Gastrocnemius medialis (tissue), 4 donors: ENCODE data around the gene USP2.

ENCODE experiments used
- POLR2A ChIP-seq, 2 donors: fragments of 450-650 bp; IDR thresholded peaks; one replicate each; pipeline ENCODE4 v1.6.1; 2017; ENCODE audit warnings: antibody characterized with exemption in 2 of 2, mild to moderate bottlenecking in 2 of 2, moderate library complexity in 2 of 2
- TF ChIP-seq, protein P1 (sequence below), 5 experiments: fragments of 450-650 bp in 3 of 5; fragments of 200-600 bp in 2 of 5; sonication (generic) in 2 of 5; IDR thresholded peaks in 4 of 5; conservative IDR thresholded peaks in 1 of 5; 1 replicate in 4 of 5; 2 replicates in 1 of 5; pipeline ENCODE4 v1.5.1; 2016 to 2019; ENCODE audit warnings: antibody characterized with exemption in 5 of 5, mild to moderate bottlenecking in 3 of 5, moderate library complexity in 3 of 5

DNA sequence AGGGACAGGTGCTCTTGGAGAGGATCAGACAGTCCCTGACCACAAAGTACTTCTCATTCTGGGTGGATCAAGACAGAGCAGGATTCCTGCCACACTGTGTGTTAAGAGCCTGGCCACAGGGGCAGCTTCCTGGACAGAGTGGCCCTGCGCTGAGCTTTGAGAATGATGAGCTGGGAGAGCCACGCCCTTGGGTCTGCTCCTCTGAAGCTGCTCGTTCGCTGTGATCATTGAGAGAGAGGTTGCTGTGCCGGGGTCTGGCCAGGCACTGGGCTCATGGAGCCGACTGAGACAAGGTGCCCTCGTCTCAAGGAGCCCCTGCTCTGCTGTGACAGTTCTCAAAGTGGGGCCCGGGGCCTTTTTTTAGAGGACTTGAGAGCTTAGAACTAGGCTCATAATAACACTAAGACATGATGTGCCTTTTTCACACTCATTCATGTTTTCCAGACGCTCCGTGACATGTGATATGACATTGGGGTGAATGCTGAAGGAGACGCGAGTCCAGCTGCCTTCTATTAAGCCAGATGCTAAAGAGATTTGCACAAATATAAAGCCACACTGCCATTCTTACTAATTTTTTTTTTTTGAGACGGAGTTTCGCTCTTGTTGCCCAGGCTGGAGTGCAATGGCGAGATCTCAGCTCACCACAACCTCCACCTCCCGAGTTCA lies 33.4 kb downstream of the USP2 start:
- TF ChIP-seq, protein P1, sequence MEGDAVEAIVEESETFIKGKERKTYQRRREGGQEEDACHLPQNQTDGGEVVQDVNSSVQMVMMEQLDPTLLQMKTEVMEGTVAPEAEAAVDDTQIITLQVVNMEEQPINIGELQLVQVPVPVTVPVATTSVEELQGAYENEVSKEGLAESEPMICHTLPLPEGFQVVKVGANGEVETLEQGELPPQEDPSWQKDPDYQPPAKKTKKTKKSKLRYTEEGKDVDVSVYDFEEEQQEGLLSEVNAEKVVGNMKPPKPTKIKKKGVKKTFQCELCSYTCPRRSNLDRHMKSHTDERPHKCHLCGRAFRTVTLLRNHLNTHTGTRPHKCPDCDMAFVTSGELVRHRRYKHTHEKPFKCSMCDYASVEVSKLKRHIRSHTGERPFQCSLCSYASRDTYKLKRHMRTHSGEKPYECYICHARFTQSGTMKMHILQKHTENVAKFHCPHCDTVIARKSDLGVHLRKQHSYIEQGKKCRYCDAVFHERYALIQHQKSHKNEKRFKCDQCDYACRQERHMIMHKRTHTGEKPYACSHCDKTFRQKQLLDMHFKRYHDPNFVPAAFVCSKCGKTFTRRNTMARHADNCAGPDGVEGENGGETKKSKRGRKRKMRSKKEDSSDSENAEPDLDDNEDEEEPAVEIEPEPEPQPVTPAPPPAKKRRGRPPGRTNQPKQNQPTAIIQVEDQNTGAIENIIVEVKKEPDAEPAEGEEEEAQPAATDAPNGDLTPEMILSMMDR (IDR thresholded peaks at IDR 0.05 in 4 of 5, conservative IDR thresholded peaks at IDR 0.05 in 1 of 5), result no peak
- no peak for TF ChIP-seq POLR2A (IDR thresholded peaks at IDR 0.05)
